CMK (cell line): ENCODE measurements around the gene PC.
"Not testable (repeated sequence)": the region's sequence is repeated elsewhere in the genome, so short reads cannot be mapped to it uniquely, and the experiment has no call there.

Source experiments
- DNase-seq: peaks from one replicate; pipeline ENCODE4 v3.0.0-alpha.2; 2010; ENCODE audit warnings: low read depth

The PC gene, protein sequence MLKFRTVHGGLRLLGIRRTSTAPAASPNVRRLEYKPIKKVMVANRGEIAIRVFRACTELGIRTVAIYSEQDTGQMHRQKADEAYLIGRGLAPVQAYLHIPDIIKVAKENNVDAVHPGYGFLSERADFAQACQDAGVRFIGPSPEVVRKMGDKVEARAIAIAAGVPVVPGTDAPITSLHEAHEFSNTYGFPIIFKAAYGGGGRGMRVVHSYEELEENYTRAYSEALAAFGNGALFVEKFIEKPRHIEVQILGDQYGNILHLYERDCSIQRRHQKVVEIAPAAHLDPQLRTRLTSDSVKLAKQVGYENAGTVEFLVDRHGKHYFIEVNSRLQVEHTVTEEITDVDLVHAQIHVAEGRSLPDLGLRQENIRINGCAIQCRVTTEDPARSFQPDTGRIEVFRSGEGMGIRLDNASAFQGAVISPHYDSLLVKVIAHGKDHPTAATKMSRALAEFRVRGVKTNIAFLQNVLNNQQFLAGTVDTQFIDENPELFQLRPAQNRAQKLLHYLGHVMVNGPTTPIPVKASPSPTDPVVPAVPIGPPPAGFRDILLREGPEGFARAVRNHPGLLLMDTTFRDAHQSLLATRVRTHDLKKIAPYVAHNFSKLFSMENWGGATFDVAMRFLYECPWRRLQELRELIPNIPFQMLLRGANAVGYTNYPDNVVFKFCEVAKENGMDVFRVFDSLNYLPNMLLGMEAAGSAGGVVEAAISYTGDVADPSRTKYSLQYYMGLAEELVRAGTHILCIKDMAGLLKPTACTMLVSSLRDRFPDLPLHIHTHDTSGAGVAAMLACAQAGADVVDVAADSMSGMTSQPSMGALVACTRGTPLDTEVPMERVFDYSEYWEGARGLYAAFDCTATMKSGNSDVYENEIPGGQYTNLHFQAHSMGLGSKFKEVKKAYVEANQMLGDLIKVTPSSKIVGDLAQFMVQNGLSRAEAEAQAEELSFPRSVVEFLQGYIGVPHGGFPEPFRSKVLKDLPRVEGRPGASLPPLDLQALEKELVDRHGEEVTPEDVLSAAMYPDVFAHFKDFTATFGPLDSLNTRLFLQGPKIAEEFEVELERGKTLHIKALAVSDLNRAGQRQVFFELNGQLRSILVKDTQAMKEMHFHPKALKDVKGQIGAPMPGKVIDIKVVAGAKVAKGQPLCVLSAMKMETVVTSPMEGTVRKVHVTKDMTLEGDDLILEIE

DNA sequence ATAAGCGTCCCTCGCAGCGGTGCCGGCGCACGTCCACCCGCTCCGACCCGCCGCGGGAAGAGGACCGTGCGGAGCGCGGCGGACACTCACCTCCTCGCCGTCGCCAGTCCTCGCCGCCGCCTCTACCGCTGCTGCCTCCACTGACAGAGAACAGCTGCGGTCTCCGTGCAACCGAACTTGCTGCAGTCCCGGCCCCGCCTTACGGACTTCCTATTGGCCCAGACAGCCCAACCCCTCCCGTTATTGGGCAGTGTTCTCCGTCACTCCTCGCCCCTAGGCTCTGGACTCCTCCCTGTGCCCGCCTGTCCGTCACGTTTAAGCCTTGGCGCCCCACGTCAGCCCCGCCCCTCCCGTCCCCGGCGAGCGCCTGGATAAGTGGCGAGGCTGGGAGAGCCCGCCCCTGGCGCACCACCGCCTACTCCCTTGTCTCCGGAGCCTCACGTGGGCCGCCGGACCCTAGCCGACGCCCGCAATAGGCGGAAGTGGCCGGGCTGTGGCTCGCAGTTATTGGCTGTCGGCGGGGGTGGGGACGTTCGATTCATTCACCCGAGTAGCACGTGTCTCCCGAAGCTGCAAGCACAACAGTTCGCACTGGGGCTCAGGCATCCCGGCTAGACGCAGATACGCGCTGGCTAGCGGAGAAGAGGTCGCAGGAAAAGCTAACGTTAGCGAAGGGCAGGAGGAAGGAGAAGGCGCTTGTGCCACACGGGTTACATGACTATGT lies at the start of gene PC:
Gene PC, minus strand, starts transcription at position 152 of the 724 bp plus-strand sequence. CDS start 86,224 bp downstream, outside the sequence.
- DNase-seq, result peak; percentile 100

DNA sequence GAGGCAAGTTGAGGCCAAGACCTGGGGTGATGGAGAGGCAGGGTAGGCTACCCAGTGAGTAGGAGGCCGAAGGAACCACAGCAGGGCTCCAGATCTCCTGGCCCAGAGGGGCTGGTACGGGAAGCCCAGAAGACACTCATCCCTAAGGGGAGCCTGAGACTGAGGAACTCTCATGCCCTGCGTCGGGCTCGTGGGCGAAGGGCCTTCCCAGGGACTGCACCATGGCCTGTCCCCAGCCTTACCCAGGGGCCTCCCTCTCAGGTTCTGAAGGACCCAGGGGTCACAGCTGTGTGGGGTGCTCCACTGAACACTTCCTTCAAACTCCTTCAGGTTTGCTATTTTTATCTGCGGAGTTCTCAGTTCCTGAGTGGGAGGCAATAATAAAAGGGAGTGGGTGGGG lies 48.9 kb upstream of the PC start:
- no peak for DNase-seq

DNA sequence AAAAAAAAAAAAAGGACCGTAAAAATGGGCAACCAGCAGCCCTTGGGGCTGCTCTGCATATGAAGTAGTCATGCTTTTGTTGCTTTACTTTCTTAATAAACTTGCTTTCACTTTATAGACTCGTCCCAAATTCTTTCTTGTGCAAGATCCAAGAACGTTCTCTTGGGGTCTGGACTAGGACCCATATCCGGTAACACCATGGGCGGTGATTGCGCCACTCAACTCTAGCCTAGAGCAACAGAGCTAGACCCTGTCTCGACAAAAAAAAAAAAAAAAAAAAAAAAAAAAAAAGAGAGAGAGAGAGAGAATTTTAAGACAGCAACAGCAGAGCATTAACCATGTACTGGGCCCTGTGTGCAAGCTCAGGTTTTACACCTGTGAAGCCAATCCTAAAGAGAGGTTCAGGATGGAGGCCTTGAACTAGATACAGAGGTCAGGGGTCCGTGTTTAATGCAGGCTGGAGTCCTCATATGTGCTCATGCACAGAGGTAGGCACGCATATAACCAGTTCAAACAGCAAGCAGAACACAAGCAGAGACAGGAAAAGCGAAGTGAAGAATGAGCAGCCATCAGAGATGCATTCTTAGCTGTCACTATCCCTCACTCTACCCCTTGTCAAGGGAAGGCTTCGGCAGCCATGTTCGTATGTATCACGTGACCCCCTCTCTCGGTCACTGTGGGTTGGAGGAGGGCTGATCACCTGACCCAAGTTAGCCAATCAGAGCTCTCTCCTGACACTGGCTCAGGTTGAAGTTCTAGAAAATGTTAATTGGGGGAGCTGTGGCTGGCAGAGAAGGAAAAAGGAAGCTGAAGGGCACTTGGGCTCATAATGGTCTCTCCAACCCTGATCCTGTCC lies 48.1 kb upstream of the PC start:
- DNase-seq, result peak; percentile 90

DNA sequence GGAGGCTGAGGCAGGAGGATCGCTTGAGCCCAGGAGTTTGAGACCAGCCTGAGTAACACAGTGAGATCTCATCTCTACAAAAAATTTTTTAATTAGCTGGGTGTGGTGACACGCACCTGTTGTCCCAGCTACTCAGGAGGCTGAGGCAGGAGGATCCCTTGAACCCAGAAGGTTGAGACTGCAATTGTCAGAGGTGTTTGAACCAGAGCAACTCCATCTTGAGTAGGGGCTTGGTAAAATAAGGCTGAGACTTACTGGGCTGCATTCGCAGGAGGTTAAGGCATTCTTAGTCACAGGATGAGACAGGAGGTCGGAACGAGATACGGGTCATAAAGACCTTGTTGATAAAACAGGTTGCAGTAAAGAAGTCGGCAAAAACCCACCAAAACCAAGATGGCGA lies 47.0 kb upstream of the PC start:
- not testable (repeated sequence) for DNase-seq

DNA sequence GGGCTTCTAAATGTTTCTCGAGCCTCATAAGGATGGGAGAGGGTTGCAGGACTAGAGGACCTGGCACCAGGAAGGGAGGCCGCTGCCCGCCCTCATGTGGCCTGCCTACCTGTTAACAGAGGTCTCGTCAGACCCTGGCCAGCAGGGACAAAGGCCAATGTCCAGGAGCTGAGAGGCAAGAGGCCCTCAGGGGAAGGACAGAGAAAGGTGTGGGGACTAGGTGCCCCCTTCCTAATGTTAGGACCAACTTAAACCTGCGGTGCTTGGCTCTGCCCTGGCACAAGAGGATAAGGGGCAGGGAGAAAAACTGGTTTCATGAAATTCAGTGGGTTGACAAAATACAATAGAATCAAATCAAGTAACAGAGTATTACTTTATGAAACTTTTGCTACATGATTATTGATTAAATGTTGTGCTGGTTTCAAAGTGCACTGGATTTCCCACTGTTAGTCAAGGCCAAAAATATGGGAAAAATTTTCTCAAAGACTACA lies 44.8 kb upstream of the PC start:
- DNase-seq, result no peak

DNA sequence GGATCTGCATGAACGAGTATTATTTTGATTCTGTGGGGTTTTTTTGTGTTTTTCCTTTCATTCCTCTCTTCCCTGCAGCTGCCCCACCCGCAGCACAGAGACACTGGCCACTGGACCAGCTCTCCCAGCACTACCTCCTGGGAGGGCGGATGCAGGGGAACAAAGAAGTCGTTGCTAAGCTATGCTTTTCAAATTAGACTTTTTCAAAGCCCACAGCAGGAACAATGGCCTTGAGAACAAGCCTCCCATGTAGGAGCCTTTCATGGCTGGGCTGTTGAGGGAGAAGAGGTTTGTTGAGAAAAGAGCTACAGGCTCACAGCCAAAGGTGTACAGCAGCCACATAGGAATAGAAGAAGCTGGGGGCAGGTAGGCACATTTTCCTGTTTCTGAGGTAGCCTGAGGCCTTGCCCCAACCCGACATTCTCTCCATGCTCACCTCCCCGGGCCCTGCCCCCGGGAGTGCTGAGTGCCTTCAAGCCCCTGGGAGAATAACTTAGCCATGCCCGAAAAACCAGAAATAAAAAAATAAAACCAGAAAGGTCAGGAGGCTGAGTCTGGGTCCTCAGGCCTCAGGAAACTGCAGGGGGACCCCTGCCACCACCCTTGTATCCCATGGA lies 44.2 kb upstream of the PC start:
- no peak for DNase-seq

DNA sequence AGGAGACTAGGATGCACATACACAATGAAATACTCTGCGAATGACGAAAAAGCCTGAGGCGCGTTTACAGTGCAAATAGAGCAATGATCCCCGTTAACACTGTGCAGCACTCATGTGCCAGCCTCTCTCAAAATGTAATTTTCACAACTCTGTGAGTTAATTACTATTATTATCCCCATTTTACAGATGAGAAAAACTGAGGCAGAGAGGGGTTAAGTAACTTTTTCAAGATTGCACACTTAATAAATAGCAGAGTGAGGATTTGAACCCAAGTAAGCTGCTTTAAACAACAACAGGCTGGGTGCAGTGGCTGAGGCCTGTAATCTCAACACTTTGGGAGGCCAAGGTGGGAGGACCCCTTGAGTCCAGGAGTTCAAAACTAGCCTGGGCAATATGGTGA lies 43.1 kb upstream of the PC start:
- DNase-seq, result no peak

DNA sequence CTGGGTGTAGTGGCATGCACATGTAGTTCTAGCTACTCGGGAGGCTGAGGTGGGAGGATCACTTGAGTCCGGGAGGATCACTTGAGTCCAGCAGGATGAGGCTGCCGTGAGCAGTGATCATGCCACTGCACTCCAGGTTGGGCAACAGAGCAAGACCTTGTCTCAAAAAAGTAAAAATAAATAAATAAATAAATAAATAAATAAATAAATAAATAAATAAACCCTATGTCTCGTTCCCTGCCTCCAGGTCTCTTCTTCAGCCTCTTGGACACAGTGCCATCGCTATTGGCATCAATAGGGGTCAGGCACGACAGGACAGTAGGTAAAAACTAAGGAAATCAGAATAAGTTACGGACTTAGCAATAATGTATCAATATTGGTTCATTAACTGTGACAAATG lies 41.4 kb upstream of the PC start:
- DNase-seq, result no peak

DNA sequence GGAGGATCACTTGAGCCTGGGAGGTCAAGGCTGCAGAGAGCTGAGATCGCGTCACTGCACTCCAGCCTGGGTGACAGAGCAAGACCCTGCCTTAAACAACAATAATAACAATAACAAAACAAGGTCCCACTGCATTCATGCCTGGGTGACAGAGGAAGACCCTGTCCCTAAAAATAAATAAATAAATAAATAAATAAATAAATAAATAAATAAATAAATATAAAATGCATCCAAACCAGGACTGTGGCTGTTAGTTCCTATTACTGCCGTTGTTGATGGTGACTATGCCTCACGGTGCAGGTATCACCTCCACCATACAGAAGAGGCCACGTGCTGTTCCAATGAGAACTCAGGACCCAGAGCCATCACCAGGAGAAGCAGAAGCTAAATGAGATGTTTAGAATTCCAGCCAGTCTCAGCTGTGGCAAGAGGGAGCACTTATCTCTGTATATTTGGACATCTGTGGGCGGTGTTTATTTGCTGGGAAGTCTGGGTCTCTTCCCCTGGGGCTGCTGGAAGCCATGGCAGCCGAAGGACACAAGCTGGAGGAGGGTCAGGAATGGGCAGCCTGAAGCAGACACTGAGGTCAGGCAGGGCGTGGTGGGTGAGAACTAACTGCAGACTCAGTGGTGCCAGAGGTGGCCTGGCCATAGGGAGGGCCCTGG lies 38.6 kb upstream of the PC start:
- DNase-seq, result no peak

DNA sequence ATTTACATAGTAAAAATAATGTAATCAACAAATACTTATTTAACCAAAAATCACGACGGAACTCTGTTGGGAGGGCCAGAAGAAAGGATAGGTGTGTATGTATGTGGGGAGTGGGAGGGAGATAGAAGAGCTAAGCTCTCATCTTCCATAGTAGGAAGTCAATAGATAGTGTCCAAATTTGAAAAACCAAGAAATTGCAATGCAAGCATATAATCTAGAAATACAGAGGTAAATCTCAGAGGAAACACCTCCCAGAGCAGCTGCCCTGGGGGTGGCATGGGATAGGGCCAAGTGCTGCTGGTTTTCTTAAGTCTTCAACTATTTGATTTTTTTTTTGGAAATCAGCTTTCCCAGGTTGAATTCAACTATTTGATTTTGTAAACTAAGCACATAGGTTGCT lies 33.9 kb upstream of the PC start:
- no peak for DNase-seq

DNA sequence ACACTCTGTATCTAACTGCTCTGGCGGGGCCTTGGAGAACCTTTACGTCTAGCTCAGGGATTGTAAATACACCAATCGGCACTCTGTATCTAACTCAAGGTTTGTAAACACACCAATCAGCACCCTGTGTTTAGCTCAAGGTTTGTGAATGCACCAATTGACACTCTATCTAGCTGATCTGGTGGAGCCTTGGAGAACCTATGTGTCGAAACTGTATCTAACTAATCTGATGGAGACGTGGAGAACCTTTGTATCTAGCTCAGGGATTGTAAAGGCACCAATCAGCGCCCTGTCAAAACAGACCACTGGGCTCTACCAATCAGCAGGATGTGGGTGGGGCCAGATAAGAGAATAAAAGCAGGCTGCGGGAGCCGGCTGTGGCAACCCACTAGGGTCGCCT lies 31.2 kb upstream of the PC start:
- DNase-seq, result not testable (repeated sequence)

DNA sequence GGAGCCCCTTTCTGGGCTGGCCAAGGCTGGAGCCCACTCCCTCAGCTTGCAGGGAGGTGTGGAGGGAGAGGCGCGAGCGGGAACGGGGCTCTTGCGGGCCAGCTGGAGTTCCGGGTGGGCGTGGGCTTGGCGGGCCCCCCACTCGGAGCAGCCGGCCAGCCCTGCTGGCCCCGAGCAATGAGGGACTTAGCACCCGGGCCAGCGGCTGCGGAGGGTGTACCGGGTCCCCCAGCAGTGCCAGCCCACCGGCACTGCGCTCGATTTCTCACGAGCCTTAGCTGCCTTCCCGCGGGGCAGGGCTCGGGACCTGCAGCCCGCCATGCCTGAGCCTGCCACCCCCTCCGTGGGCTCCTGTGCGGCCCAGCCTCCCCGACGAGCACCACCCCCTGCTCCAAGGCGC lies 30.6 kb upstream of the PC start:
- DNase-seq, result not testable (repeated sequence)

DNA sequence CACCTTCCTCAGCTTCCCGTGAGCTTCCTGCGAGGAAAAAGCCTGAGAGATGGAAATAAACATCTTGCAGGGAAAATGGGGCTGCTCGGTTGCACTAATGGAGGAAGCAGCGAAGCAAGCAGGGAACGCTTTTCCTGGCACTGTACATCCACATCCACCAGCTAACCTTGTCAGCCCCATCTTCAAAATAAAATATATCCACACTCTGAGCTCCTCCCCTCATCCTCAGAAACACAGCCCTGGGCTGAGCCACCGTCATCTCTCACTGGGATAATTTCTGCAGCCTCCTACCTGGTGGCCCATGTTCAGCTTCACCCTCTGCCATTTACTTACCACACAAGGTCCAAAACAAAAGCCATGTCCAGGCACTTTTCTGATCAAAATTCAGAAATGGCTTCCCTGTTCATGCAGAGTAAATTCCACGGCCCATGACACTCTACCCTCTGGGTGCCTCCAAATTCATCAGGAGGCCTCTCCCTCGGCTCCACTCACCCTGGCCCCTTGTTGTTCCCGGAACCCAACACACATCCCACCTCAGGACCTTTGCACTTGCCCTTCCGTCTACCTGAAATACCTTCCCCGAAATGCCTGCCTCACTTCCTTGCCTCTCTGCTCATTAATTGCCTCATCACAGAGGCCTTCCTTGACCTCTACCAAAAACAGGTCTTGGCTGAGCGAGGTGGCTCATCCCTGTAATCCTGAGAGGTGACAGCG lies 29.9 kb upstream of the PC start:
- DNase-seq, result no peak

DNA sequence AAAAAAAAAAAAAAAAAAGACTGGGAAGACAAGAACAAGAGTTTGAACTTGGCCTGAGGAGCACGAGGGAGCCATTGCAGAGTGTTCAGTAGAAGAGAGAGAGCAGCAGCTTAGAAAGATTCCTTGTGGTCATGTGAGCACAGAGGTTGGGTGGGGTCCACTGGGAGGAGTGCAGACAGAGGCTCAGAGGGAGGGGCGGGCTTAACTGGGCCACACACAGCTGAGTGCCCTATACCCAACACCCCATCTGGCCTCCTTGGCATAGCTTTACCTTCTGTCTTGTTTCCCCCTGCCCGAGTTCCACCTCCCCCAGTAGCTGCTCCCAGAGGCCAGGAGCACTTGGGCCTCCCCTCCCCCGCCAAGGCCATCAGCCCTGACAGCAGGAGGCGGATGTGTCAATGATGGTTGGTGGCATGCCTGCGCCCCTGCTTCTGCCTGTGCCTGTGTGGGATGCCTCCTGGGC lies 29.0 kb upstream of the PC start:
- no peak for DNase-seq

DNA sequence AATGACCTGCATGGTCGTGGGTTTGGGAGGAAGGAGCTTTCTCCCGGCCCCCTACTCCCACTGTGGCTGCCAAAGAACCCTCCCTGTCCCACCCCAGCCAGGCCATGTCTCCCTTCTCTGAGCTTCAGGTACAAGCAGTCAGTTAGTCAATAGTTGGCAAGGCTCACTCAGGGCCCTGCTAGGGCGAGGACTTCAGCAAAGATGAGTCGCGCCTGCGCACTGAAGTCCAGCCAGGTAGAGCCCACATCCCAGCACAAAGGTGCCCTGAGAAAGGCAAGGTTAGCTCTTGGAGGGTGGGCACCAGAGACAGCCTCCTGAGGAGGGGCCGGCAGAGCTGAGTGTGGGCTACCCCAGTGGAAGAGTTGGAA lies 28.0 kb upstream of the PC start:
- no peak for DNase-seq

DNA sequence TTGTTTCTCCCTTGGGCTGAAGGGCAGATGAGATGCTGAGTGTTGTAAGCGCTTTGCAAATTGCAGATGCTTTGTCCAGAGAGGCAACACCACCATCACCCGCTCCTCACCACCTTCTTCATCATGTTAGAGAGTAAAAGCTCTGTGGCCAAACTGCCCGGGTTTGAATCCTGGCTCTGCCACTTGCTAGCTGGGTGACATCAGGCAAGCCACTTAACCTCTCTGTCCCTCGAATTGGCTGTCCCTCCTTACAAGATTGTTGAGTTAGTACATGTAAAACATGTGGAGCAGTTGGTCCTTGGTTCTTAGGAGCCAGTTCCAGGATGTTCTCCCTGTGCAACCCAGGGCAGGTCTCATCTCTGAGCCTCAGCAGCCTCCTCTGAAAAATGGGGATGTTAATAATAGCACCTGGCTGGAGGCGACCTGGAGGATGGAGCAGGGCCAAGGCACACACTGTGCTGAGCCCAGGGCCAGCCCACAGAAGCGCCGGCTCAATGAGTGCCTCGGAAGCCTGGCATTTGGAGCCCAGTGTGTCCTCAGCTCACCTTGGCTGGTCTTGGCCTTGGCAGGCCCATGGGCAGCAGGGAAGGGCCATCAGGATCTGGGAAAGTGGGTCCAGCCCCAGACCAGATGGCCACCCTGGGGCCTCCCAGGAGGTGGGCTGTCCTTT lies 27.5 kb upstream of the PC start:
- DNase-seq, result no peak

DNA sequence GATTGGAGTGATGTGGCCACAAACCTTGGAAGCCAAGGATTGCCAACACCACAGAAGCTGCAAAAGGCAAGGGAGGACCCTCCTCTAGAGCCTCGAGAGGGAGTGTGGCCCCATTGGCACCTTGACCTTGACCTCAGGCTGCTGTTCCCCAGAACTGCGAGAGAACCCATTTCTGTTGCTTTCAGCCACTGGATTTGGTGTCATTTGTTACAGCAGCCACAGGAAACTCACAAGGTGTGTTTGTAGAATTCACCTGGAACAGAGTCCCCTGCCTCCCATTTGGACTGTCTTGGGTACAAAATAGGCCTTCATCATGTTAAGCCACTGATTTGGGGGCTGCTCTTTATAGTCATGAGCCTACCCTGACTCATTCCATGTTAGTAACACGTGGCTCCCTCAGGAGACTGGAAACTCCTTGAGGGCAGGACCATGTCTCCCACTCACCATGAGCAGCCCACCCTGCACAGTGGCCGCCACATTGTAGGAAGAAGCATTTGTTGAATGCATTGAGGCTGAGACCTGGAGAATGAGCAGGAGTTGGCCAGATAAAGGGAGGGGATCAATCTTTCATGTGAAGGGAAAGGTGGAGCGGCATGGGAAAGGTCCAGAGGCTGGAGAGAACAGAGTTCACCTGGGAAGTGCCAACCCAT lies 25.2 kb upstream of the PC start:
- DNase-seq, result no peak

DNA sequence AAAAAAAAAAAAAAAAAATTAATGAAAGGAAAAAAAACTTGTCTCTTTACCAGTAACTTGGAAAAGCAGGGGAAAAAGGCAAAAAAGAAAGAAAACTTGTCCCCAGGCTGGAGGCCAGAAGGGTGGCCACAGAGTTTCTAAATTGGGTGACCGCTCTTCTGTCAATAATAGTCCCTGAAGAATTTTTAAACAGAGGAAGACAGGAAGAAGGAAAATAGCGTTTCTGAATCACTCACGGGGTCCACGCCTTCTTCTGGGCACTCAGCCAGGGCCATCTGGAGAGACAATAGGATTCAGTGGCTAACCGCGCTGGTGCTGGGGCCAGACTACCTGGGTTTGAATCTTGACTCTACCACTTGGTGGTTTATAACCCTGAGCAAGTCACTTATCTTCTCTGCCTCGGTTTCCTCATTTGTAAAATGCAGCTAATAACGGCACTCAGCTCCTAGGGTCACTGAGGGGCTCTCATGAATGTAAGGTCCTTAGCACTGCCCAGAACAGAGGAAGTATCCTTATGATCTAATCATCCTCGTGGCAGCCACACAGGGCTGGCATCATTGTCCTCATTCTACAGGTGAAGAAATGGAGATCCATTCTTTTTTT lies 23.9 kb upstream of the PC start:
- DNase-seq, result no peak
